Skeletal muscle cell (primary cell): Measurements from ENCODE around the gene NIN.

Experiments
- DNase-seq: peaks from one replicate; pipeline ENCODE4 v3.0.0-alpha.2; 2010; ENCODE audit warnings: low read depth
- H3K4me3 ChIP-seq: 2 replicates; pipeline ENCODE4 v1.5.1; 2011; ENCODE audit warnings: low read depth, mild to moderate bottlenecking, control low read depth, low read length, moderate library complexity

Gene NIN

GRCh38 chr14:50677527-50678063 is 153.4 kb downstream of the NIN start:
- no peak overlapping the region for H3K4me3 ChIP-seq
- no peak for DNase-seq

GRCh38 chr14:50676814-50677516 is 154.0 kb downstream of the NIN start:
- DNase-seq = no peak
- no peak overlapping the region for H3K4me3 ChIP-seq

GRCh38 chr14:50675597-50675996 is 155.4 kb downstream of the NIN start:
- DNase-seq = no peak
- H3K4me3 ChIP-seq = no peak overlapping the region

- H3K4me3 ChIP-seq = no peak overlapping the region
- DNase-seq = no peak
Measured at GRCh38 chr14:50670866-50671256, 160.1 kb downstream of the NIN start.

GRCh38 chr14:50670196-50670865 is 160.6 kb downstream of the NIN start:
- DNase-seq = no peak
- H3K4me3 ChIP-seq = no peak overlapping the region
